Colonic mucosa (tissue), 4 donors: ENCODE results near the gene WDR12. TPM values are rescaled to one million over a fixed set of nuclear protein-coding genes. Genes with fewer than 3 reads are reported as not detected.

Experiments
- DNase-seq: peaks from one replicate; pipeline ENCODE4 v3.0.0-alpha.2; 2020
- H3K27ac ChIP-seq: fragments of 200-600 bp; one replicate; pipeline ENCODE4 v1.8.0; 2021
- H3K27me3 ChIP-seq: fragments of 200-600 bp; one replicate; pipeline ENCODE4 v1.8.0; 2021
- H3K36me3 ChIP-seq: fragments of 200-600 bp; one replicate; pipeline ENCODE4 v1.8.0; 2021
- H3K4me1 ChIP-seq: fragments of 200-600 bp; one replicate; pipeline ENCODE4 v1.8.0; 2021; ENCODE audit warnings: mild to moderate bottlenecking
- H3K4me3 ChIP-seq: fragments of 200-600 bp; one replicate; pipeline ENCODE4 v1.8.0; 2021
- H3K9ac ChIP-seq, 2 donors: one replicate each; pipeline ENCODE4 v1.7.0; 2013; ENCODE audit warnings: control low read depth in 2 of 2, low read depth in 2 of 2, low read length in 2 of 2
- H3K9me3 ChIP-seq: fragments of 200-600 bp; one replicate; pipeline ENCODE4 v1.8.0; 2021
- intact Hi-C: fragments of 100-400 bp; cut with DNase I; formaldehyde crosslinking; loops from one replicate; pipeline ENCODE4 v1.14.1; 2022
- total RNA-seq, 2 donors: library from RNA; stranded (reverse); fragmentation: NEBNext Ultra II Directional in 1 of 2; extraction: Animal tissue kit (Norgen Biotek cat#: 25700) in 1 of 2; gene quantifications; one replicate each; pipeline ENCODE4 v1.2.1, GENCODE V29; 2021
- TF ChIP-seq, protein P1 (sequence below): fragments of 200-600 bp; IDR thresholded peaks from one replicate; pipeline ENCODE4 v1.8.0; 2022; ENCODE audit warnings: antibody characterized with exemption, mild to moderate bottlenecking
- donor health status: healthy.
- donor health status: DM: no; HTN: no; CAD: no.
- donor health status: DM: no; HTN: no; CAD: no.

The WDR12 gene
- total RNA-seq, 2 donors from 2014 or later: 42.0 to 54.2 TPM

DNA sequence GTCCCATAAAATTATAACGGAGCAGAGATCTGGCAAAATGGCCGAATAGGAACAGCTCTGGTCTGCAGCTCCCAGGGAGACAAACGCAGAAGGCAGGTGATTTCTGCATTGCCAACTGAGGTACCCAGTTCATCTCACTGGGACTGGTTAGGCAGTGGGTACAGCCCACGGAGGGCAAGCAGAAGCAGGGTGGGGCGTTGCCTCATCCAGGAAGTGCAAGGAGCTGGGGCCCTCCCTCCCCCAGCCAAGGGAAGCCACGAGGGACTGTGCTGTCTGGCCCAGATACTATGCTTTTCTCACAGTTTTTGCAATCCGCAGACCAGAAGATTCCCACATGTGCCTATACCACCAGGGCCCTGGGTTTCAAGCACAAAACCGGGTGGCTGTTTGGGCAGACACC, 62.7 kb downstream of the WDR12 start:
- Histone ChIP-seq H3K36me3 (no peaks in the 10 kb centered on the region), H3K27me3 (no peaks in the 10 kb centered on the region), H3K4me1 (no peaks in the 10 kb centered on the region), H3K4me3 (no peak overlapping the region), H3K9me3 (no peaks in the 10 kb centered on the region), H3K9ac (no peak overlapping the region), H3K27ac (no peak overlapping the region)
- no peak for DNase-seq
- intact Hi-C loops: loop anchor here (10.0 kb wide), 1 partner anchor 1026 kb away; no protein-coding TSS in a partner anchor
- TF ChIP-seq, protein P1, sequence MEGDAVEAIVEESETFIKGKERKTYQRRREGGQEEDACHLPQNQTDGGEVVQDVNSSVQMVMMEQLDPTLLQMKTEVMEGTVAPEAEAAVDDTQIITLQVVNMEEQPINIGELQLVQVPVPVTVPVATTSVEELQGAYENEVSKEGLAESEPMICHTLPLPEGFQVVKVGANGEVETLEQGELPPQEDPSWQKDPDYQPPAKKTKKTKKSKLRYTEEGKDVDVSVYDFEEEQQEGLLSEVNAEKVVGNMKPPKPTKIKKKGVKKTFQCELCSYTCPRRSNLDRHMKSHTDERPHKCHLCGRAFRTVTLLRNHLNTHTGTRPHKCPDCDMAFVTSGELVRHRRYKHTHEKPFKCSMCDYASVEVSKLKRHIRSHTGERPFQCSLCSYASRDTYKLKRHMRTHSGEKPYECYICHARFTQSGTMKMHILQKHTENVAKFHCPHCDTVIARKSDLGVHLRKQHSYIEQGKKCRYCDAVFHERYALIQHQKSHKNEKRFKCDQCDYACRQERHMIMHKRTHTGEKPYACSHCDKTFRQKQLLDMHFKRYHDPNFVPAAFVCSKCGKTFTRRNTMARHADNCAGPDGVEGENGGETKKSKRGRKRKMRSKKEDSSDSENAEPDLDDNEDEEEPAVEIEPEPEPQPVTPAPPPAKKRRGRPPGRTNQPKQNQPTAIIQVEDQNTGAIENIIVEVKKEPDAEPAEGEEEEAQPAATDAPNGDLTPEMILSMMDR: no peak

DNA sequence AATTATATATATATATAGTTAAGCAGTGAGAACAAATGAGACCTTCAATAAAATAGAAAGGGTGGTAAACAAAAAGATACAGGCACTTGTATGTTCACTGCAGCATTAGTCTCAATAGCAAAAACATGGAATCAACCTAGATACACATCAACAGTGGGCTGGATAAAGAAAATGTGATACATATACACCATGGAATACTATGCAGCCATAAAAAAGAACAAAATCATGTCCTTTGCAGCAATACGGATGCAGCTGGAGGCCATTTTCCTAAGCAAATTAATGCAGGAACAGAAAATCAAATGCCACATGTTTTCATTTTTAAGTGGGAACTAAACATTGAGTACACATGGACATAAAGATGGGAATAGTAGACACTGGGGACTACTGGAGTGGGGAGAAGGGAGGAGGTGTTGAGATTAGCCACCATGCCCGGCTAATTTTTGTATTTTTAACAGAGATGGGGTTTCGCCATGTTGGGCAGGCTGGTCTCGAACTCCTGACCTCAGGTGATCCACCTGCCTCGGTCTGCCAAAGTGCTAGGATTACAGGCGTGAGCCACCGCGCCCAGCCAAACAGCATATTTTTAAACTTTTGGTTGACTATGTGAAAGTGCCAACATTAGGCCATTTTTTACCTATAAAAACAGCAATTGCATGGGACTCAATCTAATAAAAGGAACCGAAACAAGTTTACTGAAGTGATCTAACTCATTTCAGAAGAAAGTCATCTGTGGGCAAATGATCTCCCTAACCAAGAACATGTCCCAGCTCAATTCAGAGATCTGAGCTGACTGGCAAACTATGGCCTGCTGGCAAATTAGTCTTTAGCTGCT, 63.6 kb downstream of the WDR12 start:
- no peak for DNase-seq
- Histone ChIP-seq H3K9me3 (no peaks in the 10 kb centered on the region), H3K27me3 (no peaks in the 10 kb centered on the region), H3K4me3 (no peak overlapping the region), H3K9ac (no peak overlapping the region), H3K27ac (no peak overlapping the region), H3K36me3 (no peaks in the 10 kb centered on the region), H3K4me1 (no peaks in the 10 kb centered on the region)
- intact Hi-C loops: loop anchor here (10.0 kb wide), 1 partner anchor 1027 kb away; no protein-coding TSS in a partner anchor
- TF ChIP-seq, protein P1: no peak

DNA sequence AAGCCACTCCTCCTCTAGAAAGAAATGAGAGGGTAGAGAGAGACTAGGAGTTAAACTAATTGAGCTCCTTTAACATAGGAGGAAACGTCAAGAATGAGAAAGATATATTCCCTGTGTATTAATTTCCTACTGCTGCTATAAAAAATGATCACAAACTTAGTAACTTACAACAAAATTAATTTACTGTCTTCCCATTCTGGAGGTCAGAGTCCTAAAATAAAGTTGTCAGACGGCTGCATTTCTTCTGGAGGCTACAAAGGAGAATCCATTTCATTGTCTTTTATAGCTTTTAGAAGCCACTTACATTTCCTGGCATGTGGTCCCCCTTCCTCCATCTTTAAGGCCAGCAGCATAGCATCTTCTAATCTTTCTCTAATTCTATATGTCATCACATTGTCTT, 66.8 kb downstream of the WDR12 start:
- TF ChIP-seq, protein P1: no peak
- H3K36me3 ChIP-seq: no peaks in the 10 kb centered on the region
- no peak for DNase-seq
- H3K27ac ChIP-seq: no peak overlapping the region
- no peak overlapping the region for H3K9ac ChIP-seq
- intact Hi-C loops: loop anchor here (10.0 kb wide), 1 partner anchor 1030 kb away; no protein-coding TSS in a partner anchor
- H3K4me1 ChIP-seq: no peaks in the 10 kb centered on the region
- no peaks in the 10 kb centered on the region for H3K27me3 ChIP-seq
- no peak overlapping the region for H3K4me3 ChIP-seq
- no peaks in the 10 kb centered on the region for H3K9me3 ChIP-seq

DNA sequence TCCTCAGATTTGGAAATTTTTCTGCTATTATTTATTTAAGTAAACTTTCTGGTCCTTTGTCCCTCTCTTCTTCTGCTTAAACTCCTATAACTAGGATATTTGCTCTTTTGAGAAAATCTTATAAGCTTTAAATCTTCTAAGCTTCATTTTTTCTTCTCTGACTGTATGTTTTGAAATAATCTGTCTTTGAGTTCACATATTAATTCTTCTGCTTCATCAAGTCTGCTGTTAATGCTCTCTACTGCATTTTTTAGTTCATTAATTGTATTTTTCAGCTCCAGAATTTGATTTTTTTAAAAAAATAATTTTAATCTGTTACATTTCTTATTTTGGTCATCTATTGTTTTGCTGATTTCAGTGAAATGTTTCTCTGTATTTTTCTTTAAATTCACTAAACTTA, 68.8 kb downstream of the WDR12 start:
- no peak overlapping the region for H3K9ac ChIP-seq
- no peak overlapping the region for H3K27ac ChIP-seq
- H3K9me3 ChIP-seq: no peaks in the 10 kb centered on the region
- intact Hi-C loops: loop anchor here (10.0 kb wide), 1 partner anchor 1032 kb away; no protein-coding TSS in a partner anchor
- no peak overlapping the region for H3K4me3 ChIP-seq
- no peak for DNase-seq
- H3K4me1 ChIP-seq: no peaks in the 10 kb centered on the region
- H3K36me3 ChIP-seq: no peaks in the 10 kb centered on the region
- TF ChIP-seq, protein P1: no peak
- no peaks in the 10 kb centered on the region for H3K27me3 ChIP-seq

DNA sequence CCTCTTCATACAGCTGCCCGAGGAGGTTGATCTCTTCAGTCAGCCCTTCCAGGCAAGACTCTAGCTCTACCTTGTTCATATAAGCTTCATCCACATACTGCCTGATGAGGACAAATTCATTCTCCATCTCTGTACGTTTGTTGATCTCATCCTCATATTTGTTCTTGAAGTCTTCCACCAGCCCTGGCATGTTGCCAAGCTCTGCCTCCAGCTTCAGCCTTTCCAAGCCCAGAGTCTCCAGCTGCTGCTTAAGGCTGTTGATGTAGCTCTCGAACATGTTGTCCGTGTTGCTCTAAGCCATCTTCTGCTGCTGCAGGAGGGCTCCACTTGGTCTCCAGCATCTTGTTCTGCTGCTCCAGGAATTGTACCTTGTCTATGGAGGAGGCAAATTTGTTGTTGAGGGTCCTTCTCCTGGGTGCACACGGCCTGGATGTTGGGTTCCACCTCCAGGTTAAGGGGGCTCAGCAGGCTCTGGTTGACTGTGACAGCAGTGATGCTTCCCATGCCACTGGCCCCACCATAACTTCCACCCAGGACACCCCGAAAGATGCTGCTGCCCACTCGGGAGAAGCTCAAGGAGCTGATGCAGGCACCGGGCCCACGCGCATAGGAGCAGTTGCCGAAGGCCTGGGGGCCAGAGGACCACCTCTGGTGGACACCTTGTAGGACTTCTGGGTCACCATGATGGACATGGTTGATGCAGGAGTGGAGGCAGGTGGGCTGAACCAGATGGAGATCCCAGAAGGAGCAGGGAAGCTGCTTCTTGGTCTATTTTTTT, 70.2 kb downstream of the WDR12 start:
- TF ChIP-seq, protein P1: no peak
- H3K36me3 ChIP-seq: no peaks in the 10 kb centered on the region
- no peaks in the 10 kb centered on the region for H3K4me1 ChIP-seq
- no peaks in the 10 kb centered on the region for H3K27me3 ChIP-seq
- no peak overlapping the region for H3K9ac ChIP-seq
- no peak overlapping the region for H3K27ac ChIP-seq
- no peaks in the 10 kb centered on the region for H3K9me3 ChIP-seq
- DNase-seq: no peak
- H3K4me3 ChIP-seq: no peak overlapping the region
- intact Hi-C loops: loop anchor here (10.0 kb wide), 1 partner anchor 1034 kb away; no protein-coding TSS in a partner anchor
